Measurements from ENCODE around the gene MYL5. TPM values are rescaled to one million over a fixed set of nuclear protein-coding genes. Genes with fewer than 3 reads are reported as not detected.

The MYL5 gene
- polyA plus RNA-seq, 1 experiment, result 24.4 TPM

DNA sequence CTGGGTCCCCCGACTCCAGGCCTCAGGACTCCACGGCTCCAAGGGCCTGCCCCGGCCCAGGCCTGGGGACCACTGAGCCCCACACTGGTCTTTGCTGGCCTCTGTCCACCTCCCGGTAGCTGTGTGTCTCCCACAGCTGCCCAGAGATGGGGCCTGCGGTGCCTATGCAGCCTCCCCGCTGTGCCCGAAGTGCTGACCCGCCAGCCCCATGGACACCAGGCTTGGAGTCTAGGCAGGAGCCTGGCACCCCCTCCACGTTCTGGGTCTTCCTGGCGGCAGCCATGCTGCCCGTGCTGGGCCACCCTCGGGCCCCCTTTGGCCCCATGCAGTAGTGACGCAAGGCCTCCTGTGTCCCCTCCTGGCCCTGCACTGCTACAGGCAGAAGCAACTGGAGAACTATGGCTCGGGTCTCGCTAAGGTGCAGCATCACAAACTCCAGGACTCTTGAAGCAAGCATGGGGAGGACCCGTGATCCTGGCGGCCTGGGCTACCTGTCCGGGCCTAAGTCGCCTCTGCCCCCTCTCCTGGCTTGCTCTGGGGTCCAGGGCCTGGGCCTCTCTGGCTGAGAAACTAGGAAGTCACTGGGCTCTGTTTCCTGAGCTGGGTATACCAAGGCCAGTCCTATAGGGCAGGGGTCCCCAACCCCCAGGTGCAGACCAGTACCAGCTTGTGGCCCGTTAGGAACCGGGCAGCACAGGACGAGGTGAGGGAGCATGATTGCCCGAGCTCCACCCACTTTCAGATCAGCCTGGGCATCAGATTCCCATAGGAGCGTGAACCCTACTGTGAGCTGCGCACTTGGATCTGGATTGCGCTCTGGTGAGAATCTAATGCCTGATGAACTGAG, 917 bp downstream of the MYL5 start:
- POLR2A ChIA-PET, result no interaction called here

DNA sequence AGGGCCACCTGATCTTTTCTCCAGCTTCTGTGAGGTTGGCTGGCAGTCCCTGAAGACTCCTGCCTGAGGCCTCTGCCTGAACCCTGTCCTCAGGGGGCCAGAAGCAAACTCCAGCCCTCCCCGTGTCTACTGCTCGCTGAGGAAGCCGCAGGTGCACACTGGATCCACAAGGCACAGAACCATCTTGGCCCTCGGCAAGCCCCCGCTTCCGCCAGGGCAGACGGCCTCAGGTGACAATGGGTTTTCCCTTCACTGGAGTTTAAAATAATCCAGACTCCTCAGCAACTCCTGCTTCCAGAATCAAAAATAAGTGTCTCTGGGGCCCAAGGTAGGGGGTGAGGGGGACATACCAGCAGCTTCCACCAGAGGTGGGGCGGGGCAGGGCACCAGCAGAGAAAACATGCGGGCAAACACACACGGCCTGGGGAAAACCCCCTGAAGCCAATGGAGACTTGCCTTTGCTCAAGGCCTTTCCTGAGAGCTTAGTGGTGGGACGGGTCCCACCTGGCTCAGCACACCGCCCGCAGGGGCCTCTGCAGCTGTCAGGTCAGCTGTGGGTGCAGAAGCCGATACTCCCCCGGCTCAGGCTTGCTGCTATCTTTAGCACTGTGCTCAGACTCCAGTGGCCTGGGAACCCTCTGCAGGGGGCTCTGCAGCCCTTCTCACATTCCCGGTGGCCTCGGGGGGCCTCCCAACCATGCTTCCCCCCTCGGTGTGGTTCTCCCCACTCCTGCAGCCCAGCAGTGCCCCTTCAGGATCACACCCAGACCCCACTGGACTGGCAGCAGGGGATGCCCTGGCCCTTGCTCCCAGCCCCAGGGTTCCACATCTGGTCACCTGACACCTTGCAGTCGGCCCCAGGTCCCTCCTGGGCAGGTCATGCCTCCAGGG, 1.9 kb downstream of the MYL5 start:
- TF ChIP-seq, protein P1, sequence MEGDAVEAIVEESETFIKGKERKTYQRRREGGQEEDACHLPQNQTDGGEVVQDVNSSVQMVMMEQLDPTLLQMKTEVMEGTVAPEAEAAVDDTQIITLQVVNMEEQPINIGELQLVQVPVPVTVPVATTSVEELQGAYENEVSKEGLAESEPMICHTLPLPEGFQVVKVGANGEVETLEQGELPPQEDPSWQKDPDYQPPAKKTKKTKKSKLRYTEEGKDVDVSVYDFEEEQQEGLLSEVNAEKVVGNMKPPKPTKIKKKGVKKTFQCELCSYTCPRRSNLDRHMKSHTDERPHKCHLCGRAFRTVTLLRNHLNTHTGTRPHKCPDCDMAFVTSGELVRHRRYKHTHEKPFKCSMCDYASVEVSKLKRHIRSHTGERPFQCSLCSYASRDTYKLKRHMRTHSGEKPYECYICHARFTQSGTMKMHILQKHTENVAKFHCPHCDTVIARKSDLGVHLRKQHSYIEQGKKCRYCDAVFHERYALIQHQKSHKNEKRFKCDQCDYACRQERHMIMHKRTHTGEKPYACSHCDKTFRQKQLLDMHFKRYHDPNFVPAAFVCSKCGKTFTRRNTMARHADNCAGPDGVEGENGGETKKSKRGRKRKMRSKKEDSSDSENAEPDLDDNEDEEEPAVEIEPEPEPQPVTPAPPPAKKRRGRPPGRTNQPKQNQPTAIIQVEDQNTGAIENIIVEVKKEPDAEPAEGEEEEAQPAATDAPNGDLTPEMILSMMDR (IDR thresholded peaks at IDR 0.05; ENCODE audit: insufficient read depth, low read depth, low read length), result no peak
- POLR2A ChIA-PET, result no interaction called here
- peaks cover 10% of the 10 kb centered on the region for H3K36me3 ChIP-seq (ENCODE audit: control insufficient read depth, insufficient read depth, low read length)
- DNase-seq (ENCODE audit: low read depth), result no peak
- CTCF ChIA-PET, result interaction anchor here (0.6 to 4.3 kb wide), 2 partner anchors 8 to 377 kb away, joined by 3 to 22 read pairs; no protein-coding TSS in a partner anchor
- no peaks in the 10 kb centered on the region for H3K27me3 ChIP-seq (ENCODE audit: control insufficient read depth, insufficient read depth, low read length)
- H3K4me3 ChIP-seq (ENCODE audit: low read depth, low read length), result no peak overlapping the region

More for the DNA sequence above, 917 bp downstream of the MYL5 start:
- no peak for DNase-seq (ENCODE audit: low read depth)
- Histone ChIP-seq H3K27me3 (ENCODE audit: control insufficient read depth, insufficient read depth, low read length) (no peaks in the 10 kb centered on the region), H3K36me3 (ENCODE audit: control insufficient read depth, insufficient read depth, low read length) (peaks cover 12% of the 10 kb centered on the region), H3K4me3 (ENCODE audit: low read depth, low read length) (peak overlapping the region; percentile 89)
- CTCF ChIA-PET, result interaction anchor here (0.6 to 4.3 kb wide), 4 partner anchors 9 to 378 kb away, joined by 3 to 22 read pairs (median 4); no protein-coding TSS in a partner anchor
- TF ChIP-seq, protein P1 (IDR thresholded peaks at IDR 0.05; ENCODE audit: insufficient read depth, low read depth, low read length), result no peak

DNA sequence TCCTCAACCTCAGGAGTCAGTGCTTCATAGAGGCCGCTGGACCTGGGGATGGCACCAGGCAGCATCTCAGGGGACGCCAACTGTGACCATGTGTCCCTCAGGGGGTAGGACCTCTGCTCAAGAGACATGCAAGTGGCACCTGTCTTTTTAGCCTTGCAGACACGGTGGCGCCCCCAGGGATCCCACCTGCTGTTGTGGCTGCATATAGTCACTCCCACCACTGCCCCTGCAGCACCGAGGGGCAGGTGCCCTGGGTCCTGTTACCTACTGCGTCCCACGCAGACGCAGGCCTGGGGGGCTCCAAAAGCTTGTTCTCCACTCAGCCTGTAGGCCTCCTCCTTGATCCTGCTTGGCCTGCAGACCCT, 2.5 kb downstream of the MYL5 start:
- Histone ChIP-seq H3K27me3 (ENCODE audit: control insufficient read depth, insufficient read depth, low read length) (no peaks in the 10 kb centered on the region), H3K4me3 (ENCODE audit: low read depth, low read length) (no peak overlapping the region), H3K36me3 (ENCODE audit: control insufficient read depth, insufficient read depth, low read length) (peaks cover 5% of the 10 kb centered on the region)
- CTCF ChIA-PET, result interaction anchor here (1.1 kb wide), 1 partner anchor 10 kb away, joined by 3 read pairs; no protein-coding TSS in a partner anchor
- POLR2A ChIA-PET, result no interaction called here
- TF ChIP-seq, protein P1 (IDR thresholded peaks at IDR 0.05; ENCODE audit: insufficient read depth, low read depth, low read length), result no peak
- DNase-seq (ENCODE audit: low read depth), result no peak

DNA sequence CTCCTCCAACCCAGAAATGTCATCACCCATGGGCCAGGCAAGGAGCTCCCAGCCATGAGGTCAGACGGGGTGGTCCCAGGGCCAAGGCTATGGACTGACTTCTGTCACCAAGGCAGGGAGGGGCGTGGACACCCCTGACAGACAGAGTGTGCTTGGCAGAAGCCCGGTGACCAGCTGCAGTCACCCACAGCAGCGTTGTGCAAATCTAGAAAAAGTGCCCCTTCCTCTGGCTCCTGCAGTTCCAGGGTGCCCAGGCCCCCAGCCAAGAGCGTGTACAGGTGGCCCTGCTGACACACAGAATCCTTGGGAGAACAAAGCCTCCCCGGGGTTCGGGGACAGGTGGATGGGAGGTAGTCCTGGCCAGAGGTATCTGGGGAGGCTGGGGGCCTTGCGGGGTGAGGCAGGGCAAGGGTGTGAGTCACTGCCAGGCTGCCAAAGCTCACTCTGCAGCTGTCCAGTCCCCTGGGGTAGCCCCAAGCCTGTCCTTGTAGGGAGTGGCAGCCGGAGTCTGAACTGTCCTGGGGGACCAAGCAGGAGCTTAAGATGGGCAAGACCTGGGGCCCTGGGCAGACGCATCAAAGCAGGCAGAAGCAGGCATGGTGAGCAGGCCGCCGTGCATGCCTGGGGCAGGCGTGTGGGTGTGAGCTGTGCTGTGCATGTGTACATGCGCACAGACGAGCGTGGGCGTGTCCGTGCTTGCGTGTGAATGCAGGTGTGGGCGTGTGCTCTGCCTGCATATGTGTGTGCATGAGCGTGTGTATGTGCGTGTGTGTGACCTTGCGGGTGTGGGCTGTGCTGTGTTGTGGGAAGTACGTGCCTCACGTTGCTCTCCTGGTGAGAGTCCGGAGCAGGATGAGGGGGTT, 3.3 kb downstream of the MYL5 start:
- ChIA-PET CTCF (interaction anchor here (1.1 kb wide), 1 partner anchor 9 kb away, joined by 3 read pairs; no protein-coding TSS in a partner anchor), POLR2A (interaction anchor here (0.9 kb wide), 1 partner anchor 10 kb away, joined by 3 read pairs; no protein-coding TSS in a partner anchor)
- Histone ChIP-seq H3K27me3 (ENCODE audit: control insufficient read depth, insufficient read depth, low read length) (no peaks in the 10 kb centered on the region), H3K36me3 (ENCODE audit: control insufficient read depth, insufficient read depth, low read length) (no peaks in the 10 kb centered on the region; the same call in 1 of the 2 replicates), H3K4me3 (ENCODE audit: low read depth, low read length) (no peak overlapping the region)
- DNase-seq (ENCODE audit: low read depth), result no peak
- TF ChIP-seq, protein P1 (IDR thresholded peaks at IDR 0.05; ENCODE audit: insufficient read depth, low read depth, low read length), result no peak

Data from BJ (cell line).